Measurements from ENCODE around the gene SDK1. TPM values are rescaled to one million over a fixed set of nuclear protein-coding genes. Genes with fewer than 3 reads are reported as not detected.

The SDK1 gene
- polyA plus RNA-seq, 2 of the 4 experiments (the other 2 are of a cell fraction) = 0.12 to 0.28 TPM

DNA sequence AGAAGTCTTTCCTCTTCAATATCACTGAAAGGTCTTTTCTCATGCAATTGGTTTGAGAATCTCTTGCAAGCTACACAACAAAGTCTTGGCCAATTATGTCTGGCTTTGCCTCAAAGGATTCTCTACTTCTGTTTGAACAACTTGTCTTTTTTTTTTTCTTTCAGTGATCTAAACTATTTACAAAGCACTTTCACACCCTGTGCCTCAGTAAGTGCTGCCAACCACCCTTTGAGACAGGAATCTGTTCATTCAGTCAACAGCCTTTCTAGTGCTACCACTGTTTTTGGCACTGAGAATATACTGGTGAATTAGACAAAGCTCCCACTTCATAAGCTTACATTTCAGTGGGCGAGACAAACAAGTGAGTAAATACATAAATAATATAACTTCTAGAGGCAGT is 26.9 kb upstream of the SDK1 start:
- CTCF ChIA-PET = interaction anchor here (1.0 to 3.3 kb wide), 3 partner anchors 9 to 26 kb away, joined by 3 to 18 read pairs (median 6); partner anchors contain the start of gene SDK1
- ATAC-seq = no peak

DNA sequence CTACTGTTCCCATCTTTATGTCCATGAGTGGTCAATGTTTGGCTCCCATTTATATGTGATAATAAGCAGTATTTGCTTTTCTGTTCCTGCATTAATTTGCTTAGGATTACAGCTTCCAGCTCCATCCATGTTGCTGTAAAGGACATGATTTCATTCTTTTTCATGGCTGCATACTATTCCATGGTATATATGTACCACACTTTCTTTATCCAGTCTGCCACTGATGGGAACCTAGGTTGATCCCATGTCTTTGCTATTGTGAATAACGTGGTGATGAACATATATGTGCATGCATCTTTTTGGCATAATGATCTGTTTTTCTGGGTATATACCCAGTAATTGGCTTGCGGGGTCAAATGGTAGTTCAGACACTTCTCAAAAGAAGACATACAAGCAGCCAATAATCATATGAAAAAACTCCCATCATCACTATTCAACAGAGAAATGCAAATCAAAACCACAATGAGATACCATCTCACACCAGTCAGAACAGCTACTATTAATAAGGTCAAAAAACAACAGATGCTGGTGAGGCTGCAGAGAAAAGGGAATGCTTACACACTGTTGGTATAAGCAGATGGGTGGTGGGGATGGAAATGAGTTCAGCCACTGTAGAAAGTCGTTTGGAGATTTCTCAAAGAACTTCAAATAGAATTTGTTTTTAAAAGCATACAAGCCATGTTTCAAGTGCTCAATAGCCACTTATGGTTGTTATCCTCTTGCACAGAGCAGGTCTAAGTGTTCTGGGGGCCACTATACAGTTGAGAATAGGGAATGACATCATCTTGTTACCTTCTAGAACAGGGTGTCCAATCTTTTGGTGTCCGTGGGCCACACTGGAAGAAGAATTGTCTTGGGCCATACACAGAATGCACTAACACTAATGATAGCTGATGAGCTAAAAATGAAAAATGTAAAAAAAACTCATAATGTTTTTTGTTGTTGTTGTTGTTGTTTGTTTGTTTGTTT is 23.2 kb upstream of the SDK1 start:
- POLR2A ChIA-PET = no interaction called here
- H3K27ac ChIP-seq = no peak overlapping the region
- no peaks in the 10 kb centered on the region for H3K9me3 ChIP-seq
- CTCF ChIA-PET = interaction anchor here (1.2 kb wide), 1 partner anchor 12 kb away, joined by 3 read pairs; no protein-coding TSS in a partner anchor
- H3K4me2 ChIP-seq = no peak overlapping the region
- no peak overlapping the region for H3K4me3 ChIP-seq
- DNase-seq (ENCODE audit: low read depth in 1 of 2, low spot score in 1 of 2) = no peak
- no peak for FAIRE-seq
- WGBS (ENCODE audit: missing lambda C conversion rate) = 34% methylated on average over 4 of the region's 4 CpGs
- ATAC-seq = no peak
- peaks cover 9% of the 10 kb centered on the region for H3K4me1 ChIP-seq
- TF ChIP-seq CBX8 (IDR thresholded peaks at IDR 0.05) (no peak), HEYL (CRISPR knock-in tag; IDR thresholded peaks at IDR 0.05) (no peak), ELK1 (IDR thresholded peaks at IDR 0.05; ENCODE audit: low read depth, low read length) (no peak), RCOR1 (IDR thresholded peaks at IDR 0.05; ENCODE audit: low read depth, low read length) (no peak), USF2 (IDR thresholded peaks at IDR 0.05) (no peak), POLR2AphosphoS2 (conservative IDR thresholded peaks at IDR 0.05; ENCODE audit: low read length) (no peak), TP53 (CRISPR knock-in tag; IDR thresholded peaks at IDR 0.05) (no peak), ZSCAN20 (CRISPR knock-in tag; IDR thresholded peaks at IDR 0.05) (no peak), SREBF2 (IDR thresholded peaks at IDR 0.05) (no peak), PHF8 (IDR thresholded peaks at IDR 0.05; ENCODE audit: borderline replicate concordance, low read depth) (no peak), RAD21 (conservative IDR thresholded peaks at IDR 0.05 in 1 of 2, IDR thresholded peaks at IDR 0.05 in 1 of 2) (no peak), JUNB (IDR thresholded peaks at IDR 0.05) (no peak), ZFP36 (IDR thresholded peaks at IDR 0.05; ENCODE audit: borderline replicate concordance, partially characterized antibody) (no peak), MYC (IDR thresholded peaks at IDR 0.05; ENCODE audit: borderline replicate concordance, low read length) (no peak), HOXB13 (CRISPR knock-in tag; IDR thresholded peaks at IDR 0.05; ENCODE audit: low read depth) (no peak)
- TF ChIP-seq, protein P1, sequence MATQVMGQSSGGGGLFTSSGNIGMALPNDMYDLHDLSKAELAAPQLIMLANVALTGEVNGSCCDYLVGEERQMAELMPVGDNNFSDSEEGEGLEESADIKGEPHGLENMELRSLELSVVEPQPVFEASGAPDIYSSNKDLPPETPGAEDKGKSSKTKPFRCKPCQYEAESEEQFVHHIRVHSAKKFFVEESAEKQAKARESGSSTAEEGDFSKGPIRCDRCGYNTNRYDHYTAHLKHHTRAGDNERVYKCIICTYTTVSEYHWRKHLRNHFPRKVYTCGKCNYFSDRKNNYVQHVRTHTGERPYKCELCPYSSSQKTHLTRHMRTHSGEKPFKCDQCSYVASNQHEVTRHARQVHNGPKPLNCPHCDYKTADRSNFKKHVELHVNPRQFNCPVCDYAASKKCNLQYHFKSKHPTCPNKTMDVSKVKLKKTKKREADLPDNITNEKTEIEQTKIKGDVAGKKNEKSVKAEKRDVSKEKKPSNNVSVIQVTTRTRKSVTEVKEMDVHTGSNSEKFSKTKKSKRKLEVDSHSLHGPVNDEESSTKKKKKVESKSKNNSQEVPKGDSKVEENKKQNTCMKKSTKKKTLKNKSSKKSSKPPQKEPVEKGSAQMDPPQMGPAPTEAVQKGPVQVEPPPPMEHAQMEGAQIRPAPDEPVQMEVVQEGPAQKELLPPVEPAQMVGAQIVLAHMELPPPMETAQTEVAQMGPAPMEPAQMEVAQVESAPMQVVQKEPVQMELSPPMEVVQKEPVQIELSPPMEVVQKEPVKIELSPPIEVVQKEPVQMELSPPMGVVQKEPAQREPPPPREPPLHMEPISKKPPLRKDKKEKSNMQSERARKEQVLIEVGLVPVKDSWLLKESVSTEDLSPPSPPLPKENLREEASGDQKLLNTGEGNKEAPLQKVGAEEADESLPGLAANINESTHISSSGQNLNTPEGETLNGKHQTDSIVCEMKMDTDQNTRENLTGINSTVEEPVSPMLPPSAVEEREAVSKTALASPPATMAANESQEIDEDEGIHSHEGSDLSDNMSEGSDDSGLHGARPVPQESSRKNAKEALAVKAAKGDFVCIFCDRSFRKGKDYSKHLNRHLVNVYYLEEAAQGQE (IDR thresholded peaks at IDR 0.05) = no peak

More for the DNA sequence above, 26.9 kb upstream of the SDK1 start:
- FAIRE-seq (no peak), DNase-seq (ENCODE audit: low read depth in 1 of 2, low spot score in 1 of 2) (no peak)
- no peaks in the 10 kb centered on the region for H3K9me3 ChIP-seq
- no peak overlapping the region for H3K4me2 ChIP-seq
- WGBS (ENCODE audit: missing lambda C conversion rate) = 62% methylated on average over 1 of the region's 1 CpG
- peaks cover 16% of the 10 kb centered on the region for H3K4me1 ChIP-seq
- TF ChIP-seq EP300 (IDR thresholded peaks at IDR 0.05) (no peak), RNF2 (IDR thresholded peaks at IDR 0.05; ENCODE audit: borderline replicate concordance, low read depth) (no peak), ZFP36 (IDR thresholded peaks at IDR 0.05; ENCODE audit: borderline replicate concordance, partially characterized antibody) (no peak), SREBF2 (IDR thresholded peaks at IDR 0.05) (no peak), ATOH8 (CRISPR knock-in tag; IDR thresholded peaks at IDR 0.05; ENCODE audit: low read depth) (no peak), HOXA7 (CRISPR knock-in tag; IDR thresholded peaks at IDR 0.05) (no peak), USF2 (IDR thresholded peaks at IDR 0.05) (no peak), ELK1 (IDR thresholded peaks at IDR 0.05; ENCODE audit: low read depth, low read length) (no peak), RCOR1 (IDR thresholded peaks at IDR 0.05; ENCODE audit: low read depth, low read length) (no peak), NR3C1 (IDR thresholded peaks at IDR 0.05) (no peak), FOSB (CRISPR knock-in tag; IDR thresholded peaks at IDR 0.05) (no peak), CBX8 (IDR thresholded peaks at IDR 0.05) (no peak), POLR2A (IDR thresholded peaks at IDR 0.05; ENCODE audit: low read length) (no peak), EHF (CRISPR knock-in tag; IDR thresholded peaks at IDR 0.05) (no peak), HEYL (CRISPR knock-in tag; IDR thresholded peaks at IDR 0.05) (no peak)
- H3K27ac ChIP-seq = no peak overlapping the region; a peak in 1 of 6 replicates
- POLR2A ChIA-PET = no interaction called here
- H3K4me3 ChIP-seq = no peak overlapping the region

Data from A549 (cell line).